HepG2 (cell line): ENCODE results near the gene CENPM. TPM values are rescaled to one million over a fixed set of nuclear protein-coding genes. Genes with fewer than 3 reads are reported as not detected.

ENCODE experiments used
- ATAC-seq: fragments of 200-7000 bp; cut with Tn5 transposase; 3 replicates; pipeline ENCODE4 v1.9.1; 2020; ENCODE audit warnings: mild to moderate bottlenecking, moderate library complexity
- BruUV-seq: library from RNA; stranded (reverse); fragments of 400-500 nt; replicated peaks from 2 replicates; lab custom pipeline; 2021; lab: Mats Ljungman, UMichigan
- CTCF ChIA-PET: fragments of 300-600 bp; formaldehyde crosslinking; extraction: SDS; loops from one replicate; lab custom pipeline; 2021; ENCODE audit warnings: low total read pairs, inconsistent platforms, low intra/inter-chr PET ratio; lab: Yijun Ruan, JAX
- POLR2A ChIA-PET: fragments of 350-600 bp; sonication (Branson Sonifier 250); formaldehyde crosslinking; loops from one replicate; lab custom pipeline; 2020; ENCODE audit warnings: antibody characterized with exemption, inconsistent platforms; lab: Yijun Ruan, JAX
- DNase-seq: peaks from one replicate; pipeline ENCODE4 v3.0.0-alpha.2; 2015; ENCODE audit warnings: low spot score
- FAIRE-seq: peaks from 3 replicates; lab custom pipeline; 2011; peaks lifted over from hg19 to GRCh38; lab: Jason Lieb, UNC
- H2AFZ ChIP-seq: one replicate; pipeline ENCODE4 v1.6.1; 2011; ENCODE audit warnings: low read length, inconsistent platforms
- H3K27ac ChIP-seq: fragments of 300-600 bp; 3 replicates; pipeline ENCODE4 v1.8.0; 2011; ENCODE audit warnings: mixed run types, mild to moderate bottlenecking, mixed read lengths, low read length, inconsistent platforms; ENCODE audit not compliant: insufficient read depth; ENCODE audit errors: extremely low read length
- H3K27me3 ChIP-seq, 2 experiments: fragments of 200-600 bp in 1 of 2; 2 replicates in 1 of 2; 3 replicates in 1 of 2; pipeline versions ENCODE4 v1.6.0 to v1.8.0; 2011; ENCODE audit warnings: low read length in 2 of 2, mild to moderate bottlenecking in 2 of 2, moderate library complexity in 2 of 2, inconsistent platforms in 1 of 2; ENCODE audit not compliant: insufficient read depth in 2 of 2, control insufficient read depth in 1 of 2
- H3K36me3 ChIP-seq, 2 experiments: fragments of 200-600 bp in 1 of 2; replicated peaks in 1 of 2; 2 replicates in 1 of 2; 3 replicates in 1 of 2; pipeline versions ENCODE4 v1.5.1 to v1.8.0; 2011; ENCODE audit warnings: low read length in 2 of 2, inconsistent platforms in 1 of 2; ENCODE audit not compliant: insufficient read depth in 2 of 2, control insufficient read depth in 1 of 2
- H3K4me1 ChIP-seq: 2 replicates; pipeline ENCODE4 v1.5.1; 2012; ENCODE audit warnings: low read length, inconsistent platforms; ENCODE audit not compliant: insufficient read depth
- H3K4me2 ChIP-seq: 2 replicates; pipeline ENCODE4 v1.6.0; 2011; ENCODE audit warnings: low read depth, low read length, inconsistent platforms
- H3K4me3 ChIP-seq, 3 experiments: fragments of 200-600 bp in 1 of 3; sonication (generic), shearing (Covaris generic) in 1 of 3; replicated peaks in 1 of 3; 2 replicates each; pipeline ENCODE4 v1.5.1; 2011 to 2016; ENCODE audit warnings: low read length in 3 of 3, inconsistent platforms in 2 of 3, low read depth in 2 of 3, mild to moderate bottlenecking in 2 of 3, control low read depth in 1 of 3, mixed read lengths in 1 of 3; ENCODE audit not compliant: insufficient read depth in 1 of 3
- H3K79me2 ChIP-seq: one replicate; pipeline ENCODE4 v1.6.1; 2011; ENCODE audit warnings: low read length, inconsistent platforms; ENCODE audit not compliant: insufficient read depth
- H3K9ac ChIP-seq: 2 replicates; pipeline ENCODE4 v1.6.0; 2011; ENCODE audit warnings: mild to moderate bottlenecking, low read depth, low read length, inconsistent platforms; ENCODE audit not compliant: insufficient read depth
- H3K9me3 ChIP-seq: 2 replicates; pipeline ENCODE4 v1.5.1; 2012; ENCODE audit warnings: mild to moderate bottlenecking, low read length
- H4K20me1 ChIP-seq: 2 replicates; pipeline ENCODE4 v1.6.0; 2011; ENCODE audit warnings: inconsistent platforms, mild to moderate bottlenecking, low read length, moderate library complexity; ENCODE audit not compliant: insufficient read depth
- ERF ChIP-seq: IDR thresholded peaks from 2 replicates; pipeline ENCODE4 v1.6.1; 2018; ENCODE audit warnings: missing biosample characterization, missing genetic modification reagents
- MAFF ChIP-seq: IDR thresholded peaks from 2 replicates; pipeline ENCODE4 v1.6.1; 2011; ENCODE audit warnings: low read depth, low read length, improper control_type of control experiment
- MEIS2 ChIP-seq: sonication (generic); formaldehyde crosslinking; IDR thresholded peaks from 2 replicates; pipeline ENCODE4 v1.9.0; 2021; ENCODE audit warnings: mild to moderate bottlenecking, missing genetic modification reagents
- POLR2A ChIP-seq, 2 experiments: IDR thresholded peaks; 2 replicates each; pipeline ENCODE4 v1.6.1; 2011; ENCODE audit warnings: low read depth in 2 of 2, low read length in 2 of 2, mild to moderate bottlenecking in 1 of 2, moderate library complexity in 1 of 2; ENCODE audit not compliant: insufficient read depth in 1 of 2
- PRMT3 ChIP-seq: sonication (generic); formaldehyde crosslinking; IDR thresholded peaks from 2 replicates; pipeline ENCODE4 v1.8.1; 2022; ENCODE audit warnings: low read depth, mild to moderate bottlenecking, moderate library complexity, missing genetic modification reagents, borderline replicate concordance
- SNRNP70 ChIP-seq: fragments of 200-400 bp; formaldehyde crosslinking; IDR thresholded peaks from 2 replicates; pipeline ENCODE4 v1.6.1; 2017; ENCODE audit warnings: mild to moderate bottlenecking, low read depth, low read length, moderate library complexity
- TRIM24 ChIP-seq: sonication (generic); formaldehyde crosslinking; IDR thresholded peaks from 2 replicates; pipeline ENCODE4 v1.8.0; 2022; ENCODE audit warnings: mild to moderate bottlenecking, missing genetic modification reagents
- XBP1 ChIP-seq: sonication (generic); formaldehyde crosslinking; IDR thresholded peaks from 2 replicates; pipeline ENCODE4 v1.5.0; 2020; ENCODE audit warnings: missing genetic modification reagents
- ZKSCAN5 ChIP-seq: sonication (generic); formaldehyde crosslinking; IDR thresholded peaks from 2 replicates; pipeline ENCODE4 v1.5.1; 2020; ENCODE audit warnings: mild to moderate bottlenecking, missing genetic modification reagents
- ZNF180 ChIP-seq: sonication (generic); formaldehyde crosslinking; IDR thresholded peaks from 2 replicates; pipeline ENCODE4 v1.4.0; 2020; ENCODE audit warnings: low read depth, missing genetic modification reagents, borderline replicate concordance
- ZNF543 ChIP-seq: sonication (generic); formaldehyde crosslinking; IDR thresholded peaks from 2 replicates; pipeline ENCODE4 v1.4.0; 2020; ENCODE audit warnings: mild to moderate bottlenecking, missing genetic modification reagents
- ZNF556 ChIP-seq: sonication (generic); formaldehyde crosslinking; IDR thresholded peaks from 2 replicates; pipeline ENCODE4 v1.4.0; 2020; ENCODE audit warnings: mild to moderate bottlenecking, missing genetic modification reagents, borderline replicate concordance
- ZNF691 ChIP-seq: sonication (generic); formaldehyde crosslinking; IDR thresholded peaks from 2 replicates; pipeline ENCODE4 v1.4.0; 2020; ENCODE audit warnings: missing genetic modification reagents, low read depth, mild to moderate bottlenecking, borderline replicate concordance
- WGBS: methylation state at CpG from one replicate; pipeline ENCODE4 v1.1.6; 2017; ENCODE audit warnings: low lambda C conversion rate; 5-methylcytosine and 5-hydroxymethylcytosine counted together
- in situ Hi-C: cut with HindIII; loops from 2 replicates; pipeline ENCODE4 v1.10.0; 2017; ENCODE audit warnings: low pct_unique_long_range_greater_than_20kb; ENCODE audit not compliant: extremely low pct_ligation_motif_present
- intact Hi-C: fragments of 100-400 bp; cut with micrococcal nuclease; formaldehyde crosslinking; loops from one replicate; pipeline ENCODE4 v1.10.0; 2022; ENCODE audit not compliant: unreplicated experiment
- polyA plus RNA-seq, 8 experiments: library from polyadenylated mRNA; depleted of rRNA in 3 of 8; stranded (reverse) in 7 of 8; unstranded in 1 of 8; fragments of >200 nt; fragmentation: Illumina TruSeq in 4 of 8; extraction: Trizol in 4 of 8; gene quantifications; 2 replicates each; pipeline versions ENCODE4 v1.2.1 to v1.2.3, GENCODE V29; 2011 to 2016; ENCODE audit warnings: low read depth in 4 of 8, missing spikeins in 1 of 8, mixed read lengths in 1 of 8; ENCODE audit not compliant: insufficient read depth in 1 of 8
- total RNA-seq, 5 experiments: library from RNA; depleted of rRNA; stranded (reverse); fragments of >200 nt; fragmentation: Illumina TruSeq; extraction: Trizol; gene quantifications; 2 replicates each; pipeline ENCODE4 v1.2.3, GENCODE V29; 2016; ENCODE audit warnings: low read depth in 1 of 5

Gene CENPM
- total and polyA plus RNA-seq, 2 of the 13 experiments (the other 11 are each of a cell fraction or from before 2014, with no cell fraction given) = 11.2 to 37.3 TPM

GRCh38 chr22:41922940-41923594 is 23.9 kb downstream of the CENPM start:
- CTCF ChIA-PET = no interaction called here
- no TSS peak for BruUV-seq
- no peak overlapping the region for H3K4me2 ChIP-seq
- no peak overlapping the region for H2AFZ ChIP-seq
- intact Hi-C loops (no loop called here), in situ Hi-C loops (no loop called here)
- H3K36me3 ChIP-seq = no peaks in the 10 kb centered on the region
- H3K27me3 ChIP-seq = peaks cover 13 to 41% of the 10 kb centered on the region in 2 experiments; a peak in 4 of 5 replicates
- H3K4me1 ChIP-seq = peaks cover 59% of the 10 kb centered on the region
- H3K9ac ChIP-seq = no peak overlapping the region
- no peak overlapping the region for H3K4me3 ChIP-seq
- ATAC-seq (no peak), DNase-seq (no peak), FAIRE-seq (no peak)
- POLR2A ChIA-PET = no interaction called here
- H3K9me3 ChIP-seq = no peaks in the 10 kb centered on the region
- no peak overlapping the region for H3K27ac ChIP-seq
- TF ChIP-seq POLR2A (IDR thresholded peaks at IDR 0.05; ENCODE audit: insufficient read depth in 1 of 2, low read depth in 2 of 2, low read length in 2 of 2) = 0 out of 4 replicates have a peak, but pooled peaks of 1 of the 2 experiments have one; percentile 13
- no peak for TF ChIP-seq TRIM24 (CRISPR knock-in tag)
- no peak for TF ChIP-seq ZKSCAN5 (CRISPR knock-in tag)
- no peak for TF ChIP-seq XBP1 (CRISPR knock-in tag)
- TF ChIP-seq ZNF556 (CRISPR knock-in tag) = no peak
- TF ChIP-seq ZNF543 (CRISPR knock-in tag) = no peak
- TF ChIP-seq SNRNP70 = no peak
- no peak for TF ChIP-seq MAFF
- no peak for TF ChIP-seq MEIS2
- TF ChIP-seq ZNF691 (CRISPR knock-in tag) = peak; percentile 87
- TF ChIP-seq ZNF180 (CRISPR knock-in tag) = no peak
- no peak for TF ChIP-seq ERF
- no peak for TF ChIP-seq PRMT3 (CRISPR knock-in tag)
- H3K79me2 ChIP-seq = no peaks in the 10 kb centered on the region
- no peaks in the 10 kb centered on the region for H4K20me1 ChIP-seq
- 24% methylated on average over 4 of the region's 4 CpGs for WGBS
